Right hindlimb (tissue), 1 donor: Measurements from ENCODE around the gene FKBP4.

Source experiments
- DNase-seq: peaks from one replicate; pipeline ENCODE4 v3.0.0-alpha.2; 2018

FKBP4 gene

DNA sequence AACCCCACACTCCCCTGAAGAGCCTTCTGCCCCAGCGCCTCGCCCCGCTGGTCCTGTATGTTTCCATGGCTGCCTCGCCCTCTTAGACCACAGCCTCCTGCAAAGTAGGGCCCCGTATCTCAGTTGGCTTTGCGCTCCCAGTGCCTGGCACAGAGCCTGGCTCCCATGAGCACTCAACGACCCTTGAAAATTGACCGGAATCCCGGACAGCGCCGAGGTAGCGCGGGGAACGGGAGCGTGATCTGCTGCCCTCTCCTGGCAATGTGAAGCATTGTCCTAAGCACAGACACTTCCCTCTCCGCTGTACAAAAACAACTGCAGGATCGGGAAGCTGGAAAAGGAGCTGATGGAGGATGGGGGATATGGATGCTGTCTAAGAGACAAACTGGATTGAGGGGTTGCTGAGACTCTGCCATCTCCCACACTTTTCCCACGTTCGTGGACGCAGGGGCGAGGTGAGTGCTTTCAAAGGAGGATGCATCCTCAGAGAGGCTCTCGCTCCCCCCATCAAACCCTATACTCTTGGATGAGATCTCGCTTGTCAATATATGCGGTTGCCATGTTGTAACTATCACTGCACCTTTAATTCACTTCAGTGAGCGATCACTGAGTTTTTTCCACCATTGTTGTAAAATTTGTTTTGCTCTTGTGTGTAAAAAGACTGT, 10.7 kb upstream of the FKBP4 start:
- DNase-seq: peak; percentile 71

DNA sequence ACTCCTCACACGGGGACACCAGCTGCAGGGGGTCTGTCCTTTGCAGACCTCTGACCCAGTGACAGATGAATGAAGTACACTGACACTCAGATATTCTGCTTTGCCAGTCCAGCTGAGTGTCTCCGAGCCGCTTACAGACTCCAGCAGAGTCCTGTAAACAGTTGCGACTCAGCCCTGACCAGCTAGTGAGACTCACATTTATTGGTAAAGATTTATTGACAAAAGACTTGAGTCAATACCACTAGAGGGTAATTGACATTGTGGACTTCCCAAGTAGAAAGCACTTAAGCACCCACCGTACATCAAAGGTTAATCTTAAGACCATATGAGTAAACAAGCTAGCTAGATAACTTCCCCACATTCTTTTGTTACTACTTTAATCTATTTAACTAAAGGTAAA, 9.8 kb upstream of the FKBP4 start:
- DNase-seq: no peak

DNA sequence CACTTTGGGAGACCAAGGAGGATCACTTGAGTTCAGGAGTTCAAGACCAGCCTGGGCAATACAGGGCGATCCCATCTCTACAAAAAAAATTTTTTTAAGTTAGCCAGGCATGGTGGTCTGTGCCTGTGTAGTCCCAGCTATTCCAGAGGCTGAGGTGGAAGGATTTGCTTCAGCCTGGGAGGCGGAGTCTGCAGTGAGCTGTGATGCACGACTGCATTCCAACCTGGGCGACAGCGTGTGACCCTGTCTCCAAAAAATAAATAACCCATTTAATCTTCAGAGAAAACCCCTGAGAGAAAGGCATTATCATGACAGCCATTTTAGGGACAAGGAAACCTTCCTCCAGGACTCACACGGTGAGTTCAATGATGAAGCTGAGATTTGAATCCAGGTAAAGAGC, 3.7 kb upstream of the FKBP4 start:
- DNase-seq: no peak

DNA sequence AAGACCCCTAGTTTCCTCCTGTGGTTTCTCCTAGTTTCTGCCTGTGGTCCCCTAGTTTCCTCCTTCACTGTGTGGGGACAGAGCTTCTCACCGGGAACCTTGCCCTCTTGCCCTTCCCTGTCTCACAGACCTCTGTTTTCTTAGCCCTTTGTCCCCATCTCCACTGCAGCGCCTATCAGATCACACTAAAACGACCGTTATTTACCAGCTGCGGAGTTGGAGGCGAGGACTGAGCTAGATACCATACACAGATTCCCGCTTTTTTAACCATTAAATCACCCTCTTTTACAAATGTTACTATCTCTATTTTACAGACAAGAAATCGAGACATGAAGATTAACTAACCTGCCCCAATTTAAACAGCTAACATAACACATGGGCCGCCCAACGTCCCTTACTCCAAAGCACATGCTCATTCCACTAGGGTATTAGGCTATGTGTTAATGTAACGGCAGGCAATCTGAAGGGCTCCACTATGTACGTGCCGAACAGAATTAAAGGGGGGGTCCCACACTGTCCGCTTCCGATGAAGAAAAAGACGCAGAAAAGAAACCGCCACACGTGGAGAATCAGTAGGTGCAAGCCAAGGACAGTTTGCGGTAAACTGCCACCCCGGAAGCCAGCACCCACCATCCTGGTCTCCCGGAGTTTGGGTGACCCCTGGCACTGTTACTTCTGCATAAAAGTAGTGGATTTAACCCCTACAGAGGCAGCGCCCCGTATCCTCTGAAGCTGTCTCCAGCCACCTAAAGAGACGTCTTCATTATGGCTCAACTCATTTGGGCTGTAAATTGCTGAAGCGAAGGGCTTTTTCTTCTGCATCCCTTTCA, 1.9 kb upstream of the FKBP4 start:
- DNase-seq: peak; percentile 7

DNA sequence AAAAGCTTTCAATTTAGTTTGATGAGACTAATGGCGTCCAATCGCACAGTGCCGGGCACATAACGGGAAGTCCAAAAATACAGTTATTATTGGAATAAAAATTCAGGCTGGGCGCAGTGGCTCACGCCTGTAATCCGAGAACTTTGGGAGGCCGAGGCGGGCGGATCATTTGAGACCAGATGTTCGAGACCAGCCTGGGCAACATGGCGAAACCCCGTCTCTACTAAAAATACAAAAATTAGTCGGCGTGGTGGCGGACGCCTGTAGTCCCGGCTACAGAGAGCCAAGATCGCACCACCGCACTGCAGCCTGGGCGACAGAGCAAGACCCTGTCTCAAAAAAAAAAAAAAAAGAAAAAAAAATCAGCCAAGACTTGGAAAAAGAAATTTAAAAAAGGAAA, 1.2 kb upstream of the FKBP4 start:
- peak; percentile 6 for DNase-seq

DNA sequence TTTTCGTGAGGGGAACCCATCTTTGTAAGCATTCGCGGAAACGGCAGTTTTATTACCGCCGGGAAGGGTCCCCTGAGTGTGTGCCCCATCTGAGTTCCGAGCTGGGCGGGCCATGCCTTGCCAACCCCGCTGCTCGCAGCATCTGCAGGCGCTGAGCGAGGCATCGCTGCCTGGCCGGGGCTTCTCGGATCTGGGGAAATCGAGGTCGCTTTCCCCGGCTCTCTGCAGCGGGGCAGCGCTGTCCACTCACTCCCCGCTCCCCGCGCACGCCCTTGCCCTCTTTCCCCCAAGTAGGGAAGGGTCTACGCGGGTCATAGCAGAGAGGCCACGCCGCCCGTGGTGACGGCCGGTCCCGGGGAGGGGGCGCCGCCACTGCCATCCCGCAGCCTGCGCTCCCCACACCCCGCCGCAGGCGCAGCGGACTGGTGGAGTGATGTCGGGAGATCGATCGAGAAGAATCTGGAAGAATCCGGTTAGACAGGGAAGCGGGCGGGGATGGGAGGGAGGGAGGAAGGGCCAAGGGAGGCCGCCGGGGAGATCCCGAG, 507 bp upstream of the FKBP4 start:
- no peak for DNase-seq

DNA sequence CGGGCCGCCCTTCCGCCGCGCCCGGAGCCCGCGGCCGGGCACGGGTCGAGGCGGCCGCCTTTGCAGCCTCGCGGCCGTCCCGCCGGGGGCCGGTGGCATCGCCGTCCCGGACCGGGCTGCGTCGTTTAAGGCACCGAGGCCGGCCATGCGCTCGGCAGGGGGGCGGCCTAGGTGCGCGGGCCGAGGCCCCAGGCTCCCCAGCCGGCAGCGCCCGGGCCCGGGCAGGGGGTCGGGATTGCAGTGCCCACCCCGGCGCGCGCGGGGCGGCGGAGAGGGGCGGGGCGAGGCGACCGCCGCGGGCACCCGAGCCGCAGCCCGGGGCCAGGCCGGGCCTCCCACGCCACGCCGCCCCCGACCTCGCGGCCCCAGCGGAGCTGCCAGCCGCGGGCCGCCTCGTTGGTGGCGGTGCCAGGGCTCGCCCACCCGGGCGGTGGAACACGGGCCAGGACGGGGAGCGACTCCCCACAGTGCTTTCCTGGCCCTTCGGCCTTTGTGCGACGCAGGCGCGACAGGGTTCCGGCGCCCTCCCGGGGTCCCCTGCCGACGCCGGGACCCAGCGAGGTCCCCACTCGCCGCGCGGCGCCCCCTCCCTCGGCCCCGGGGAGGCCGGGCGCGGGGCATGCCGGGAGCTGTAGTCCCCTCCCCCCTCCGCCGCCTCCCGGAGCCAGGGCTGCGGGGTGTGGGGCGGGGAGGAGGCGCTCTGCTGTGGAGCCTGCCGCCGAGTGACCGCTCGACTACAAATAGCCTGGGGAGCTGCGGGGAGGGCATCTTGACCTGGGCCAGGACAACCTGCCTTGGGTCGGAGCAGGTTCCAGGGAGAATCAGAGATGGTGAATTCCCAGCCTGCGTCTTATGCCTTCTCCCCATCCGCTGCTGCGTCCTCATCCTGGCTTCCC, 769 bp downstream of the FKBP4 start:
- DNase-seq: peak; percentile 83

DNA sequence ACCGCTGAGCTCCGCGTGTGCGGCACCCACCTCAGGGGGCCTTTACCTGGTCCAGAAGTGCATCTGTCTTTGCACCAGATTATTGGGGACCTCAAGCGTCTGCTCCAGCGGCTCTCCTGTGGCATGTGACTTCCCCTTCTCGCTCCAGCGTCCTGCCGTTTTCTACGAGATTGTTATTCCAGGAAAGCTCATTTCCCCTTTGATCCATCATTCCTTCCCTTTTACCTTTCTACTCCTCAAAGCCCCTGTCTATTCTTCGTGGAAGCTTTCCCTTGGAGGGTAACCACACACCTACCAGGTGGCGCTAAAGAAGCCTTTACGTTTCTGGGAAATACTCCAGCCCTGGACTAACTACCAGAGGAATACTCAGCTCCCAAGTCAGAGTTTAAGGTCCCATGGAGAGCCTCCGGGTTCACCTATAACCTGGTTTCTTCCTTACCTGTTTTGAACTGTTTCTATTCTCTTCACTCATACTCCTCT, 1.5 kb downstream of the FKBP4 start:
- DNase-seq: no peak

DNA sequence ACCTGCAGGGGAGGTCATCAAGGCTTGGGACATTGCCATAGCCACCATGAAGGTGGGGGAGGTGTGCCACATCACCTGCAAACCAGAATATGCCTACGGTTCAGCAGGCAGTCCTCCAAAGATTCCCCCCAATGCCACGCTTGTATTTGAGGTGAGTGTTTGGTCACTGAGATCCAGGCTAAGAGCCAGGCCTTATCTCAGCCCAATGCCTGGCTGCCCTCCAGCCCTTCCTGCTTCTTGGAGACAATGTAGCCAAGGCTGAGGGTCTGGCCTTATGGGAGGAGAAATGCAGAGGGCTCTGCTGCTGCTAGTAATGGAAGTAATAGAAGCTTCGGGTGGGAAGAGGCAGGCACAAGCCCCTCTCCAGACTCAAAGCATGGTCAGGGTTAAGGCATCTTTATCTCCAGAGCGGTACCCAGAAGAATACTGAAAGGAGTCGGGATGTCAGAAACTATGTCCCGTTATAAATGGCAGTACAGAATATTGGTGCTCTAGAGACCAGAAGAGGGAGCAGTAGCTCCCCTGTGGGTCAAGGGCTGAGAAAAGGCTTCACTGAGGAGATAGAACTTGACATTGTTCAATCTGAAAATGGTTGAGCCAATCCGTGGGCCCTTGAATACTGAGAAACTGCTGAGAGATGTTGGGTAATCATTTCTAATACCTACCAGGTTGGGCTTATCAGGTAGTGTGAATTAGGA, 3.1 kb downstream of the FKBP4 start:
- DNase-seq: peak; percentile 12

DNA sequence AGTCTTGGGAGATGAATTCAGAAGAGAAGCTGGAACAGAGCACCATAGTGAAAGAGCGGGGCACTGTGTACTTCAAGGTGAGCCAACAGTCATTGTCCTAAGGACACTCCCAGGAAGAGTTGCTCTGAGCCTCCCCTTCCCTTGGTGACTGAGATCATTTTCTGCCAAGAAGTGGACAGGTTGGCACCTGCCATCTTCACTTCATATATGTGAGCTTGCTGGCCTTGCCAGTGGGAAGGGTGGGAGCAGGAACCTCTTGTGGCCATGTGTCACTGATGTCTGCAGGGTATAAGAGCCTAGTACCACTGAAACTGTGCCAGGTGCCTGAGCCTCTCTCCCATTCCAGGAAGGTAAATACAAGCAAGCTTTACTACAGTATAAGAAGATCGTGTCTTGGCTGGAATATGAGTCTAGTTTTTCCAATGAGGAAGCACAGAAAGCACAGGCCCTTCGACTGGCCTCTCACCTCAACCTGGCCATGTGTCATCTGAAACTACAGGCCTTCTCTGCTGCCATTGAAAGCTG, 5.3 kb downstream of the FKBP4 start:
- no peak for DNase-seq

DNA sequence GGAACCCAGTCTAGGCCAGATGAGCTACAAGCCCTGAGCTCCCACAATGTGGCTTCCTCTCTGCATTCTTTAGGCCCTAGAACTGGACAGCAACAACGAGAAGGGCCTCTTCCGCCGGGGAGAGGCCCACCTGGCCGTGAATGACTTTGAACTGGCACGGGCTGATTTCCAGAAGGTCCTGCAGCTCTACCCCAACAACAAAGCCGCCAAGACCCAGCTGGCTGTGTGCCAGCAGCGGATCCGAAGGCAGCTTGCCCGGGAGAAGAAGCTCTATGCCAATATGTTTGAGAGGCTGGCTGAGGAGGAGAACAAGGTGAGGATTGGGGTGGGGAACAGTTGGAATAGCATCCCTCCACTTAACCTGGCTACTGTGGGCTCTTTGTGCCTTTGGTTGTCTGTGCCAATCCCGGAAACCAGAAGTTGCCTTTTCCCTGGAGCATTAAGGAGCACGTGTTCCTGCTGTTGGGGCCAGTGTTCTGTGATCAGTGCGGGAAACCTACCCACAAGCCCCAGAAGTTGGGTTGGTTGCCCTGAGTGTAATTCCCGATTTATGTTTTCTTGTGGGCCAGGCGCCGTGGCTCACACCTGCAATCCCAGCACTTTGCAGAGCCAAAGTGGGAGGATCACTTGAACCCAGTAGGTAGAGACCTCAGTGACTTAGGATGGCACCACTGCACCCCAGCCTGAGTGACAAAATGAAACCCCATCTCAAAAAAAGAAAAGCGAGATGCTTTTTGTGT, 6.4 kb downstream of the FKBP4 start:
- DNase-seq: peak; percentile 10

DNA sequence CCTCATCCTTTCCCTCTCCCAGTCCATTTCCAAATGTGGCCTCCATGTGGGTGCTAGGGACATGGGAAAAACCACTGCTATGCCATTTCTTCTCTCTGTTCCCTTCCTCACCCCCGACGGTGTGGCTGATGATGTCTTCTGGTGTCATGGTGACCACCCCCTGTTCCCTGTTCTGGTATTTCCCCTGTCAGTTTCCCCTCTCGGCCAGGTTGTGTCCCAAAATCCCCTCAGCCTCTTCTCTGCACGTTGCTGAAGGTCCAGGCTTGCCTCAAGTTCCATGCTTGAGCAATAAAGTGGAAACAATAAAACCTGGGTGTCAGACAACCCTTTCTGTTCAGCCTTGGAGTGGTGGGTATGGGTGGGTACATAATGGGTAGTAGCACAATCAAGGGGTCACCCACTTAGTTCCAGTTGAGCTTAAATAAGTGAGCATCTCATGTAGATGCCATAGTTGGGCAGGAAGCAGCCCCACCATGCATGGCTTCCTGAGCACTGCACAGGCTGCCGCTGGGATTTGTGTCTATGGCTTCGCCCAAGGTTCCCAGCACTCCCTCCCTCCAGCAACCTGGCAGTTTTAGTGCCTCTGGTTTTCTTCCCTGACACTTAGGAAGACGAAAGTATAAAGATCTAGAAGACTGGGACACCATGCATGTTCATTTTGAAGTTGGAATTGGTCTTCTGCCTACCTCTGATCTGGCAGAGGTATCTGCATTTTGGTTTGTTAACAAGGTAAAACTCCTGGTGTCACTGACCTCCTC, 9.0 kb downstream of the FKBP4 start:
- peak; percentile 13 for DNase-seq

DNA sequence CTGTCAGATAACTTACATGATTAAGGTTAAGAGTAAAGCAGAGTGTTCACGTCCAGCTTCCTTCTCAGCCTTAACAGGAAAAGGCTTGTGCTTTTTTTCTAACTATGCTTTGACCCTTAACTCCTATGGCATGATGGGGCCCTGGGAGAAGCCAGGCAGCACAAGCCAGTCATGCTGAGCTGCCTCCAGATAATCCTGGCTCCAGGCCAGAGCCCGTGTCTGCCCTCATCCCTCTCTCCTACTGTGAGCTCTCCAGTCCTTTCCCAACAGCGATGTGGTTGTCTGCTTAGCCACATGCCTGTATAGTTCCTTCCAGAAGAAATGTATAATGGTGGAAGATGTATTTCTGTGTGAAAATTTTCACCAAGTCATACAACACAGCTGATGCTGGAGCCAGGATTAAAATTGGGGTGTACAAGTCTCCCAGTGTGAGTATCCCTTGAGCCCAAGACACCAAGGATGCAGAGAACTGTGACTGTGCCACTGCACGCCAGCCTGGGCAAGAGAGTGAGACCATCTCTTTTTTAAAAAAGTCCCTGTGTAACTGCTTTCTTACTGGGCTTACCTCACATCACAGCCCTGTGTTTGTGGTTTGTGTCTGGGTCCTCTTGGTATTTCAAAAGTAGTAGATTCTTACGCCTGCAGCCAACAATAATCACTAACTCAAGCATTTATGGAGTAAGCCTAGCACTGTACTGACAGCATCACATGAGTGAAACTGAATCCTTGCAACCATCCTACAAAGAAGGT, 9.8 kb downstream of the FKBP4 start:
- DNase-seq: no peak

DNA sequence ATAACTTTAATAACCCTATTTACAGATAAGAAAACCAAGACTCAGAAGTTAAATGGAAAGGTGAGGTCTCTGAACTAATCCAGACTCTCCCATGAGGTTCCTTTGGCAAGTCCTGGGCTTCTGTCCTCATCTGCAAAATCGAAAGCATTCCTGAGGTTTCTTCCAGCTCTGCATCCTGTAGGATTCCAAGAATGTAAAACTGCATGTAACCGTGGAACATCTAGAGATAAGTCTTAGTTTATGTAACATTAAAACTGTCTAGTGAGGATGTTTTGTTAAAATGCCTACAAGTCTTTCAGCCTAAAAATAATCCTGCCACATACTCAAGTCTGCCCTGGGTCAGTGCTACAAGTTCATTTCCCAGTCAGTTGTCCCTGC, 10.4 kb downstream of the FKBP4 start:
- no peak for DNase-seq

DNA sequence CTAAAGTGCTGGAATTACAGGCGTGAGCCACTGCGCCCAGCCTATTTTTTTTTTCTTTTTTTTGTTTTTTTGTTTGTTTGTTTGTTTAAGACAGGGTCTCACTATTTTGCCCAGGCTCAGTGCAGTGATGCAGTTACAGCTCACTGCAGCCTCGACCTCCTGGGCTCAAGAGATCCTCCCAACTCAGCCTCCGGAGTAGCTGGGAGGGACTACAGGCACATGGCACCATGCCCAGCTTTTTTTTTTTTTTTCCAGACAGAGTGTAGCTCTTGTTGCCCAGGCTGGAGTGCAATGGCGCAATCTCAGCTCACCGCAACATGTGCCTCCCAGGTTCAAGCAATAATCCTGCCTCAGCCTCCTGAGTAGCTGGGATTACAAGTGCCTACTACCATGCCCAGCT, 11.9 kb downstream of the FKBP4 start:
- DNase-seq: no peak

DNA sequence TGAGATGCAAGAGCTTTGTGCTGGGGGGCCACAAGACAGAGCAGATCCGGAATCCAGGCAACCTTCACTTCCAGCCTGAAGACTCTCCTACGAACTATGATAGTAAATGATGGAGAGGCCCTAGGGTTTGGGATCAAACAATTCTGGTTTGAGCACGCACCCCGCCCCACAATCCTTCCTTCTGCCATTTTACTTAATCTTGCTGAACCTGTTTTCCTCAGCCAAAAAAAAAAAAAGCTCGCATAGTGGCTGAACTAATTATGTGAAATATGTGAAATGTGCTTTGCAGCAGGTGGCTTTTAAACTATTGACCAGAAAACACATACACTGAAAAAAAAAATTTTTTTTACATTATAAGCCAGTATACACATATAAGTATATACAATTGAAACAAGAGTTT, 17.0 kb downstream of the FKBP4 start:
- DNase-seq: no peak

DNA sequence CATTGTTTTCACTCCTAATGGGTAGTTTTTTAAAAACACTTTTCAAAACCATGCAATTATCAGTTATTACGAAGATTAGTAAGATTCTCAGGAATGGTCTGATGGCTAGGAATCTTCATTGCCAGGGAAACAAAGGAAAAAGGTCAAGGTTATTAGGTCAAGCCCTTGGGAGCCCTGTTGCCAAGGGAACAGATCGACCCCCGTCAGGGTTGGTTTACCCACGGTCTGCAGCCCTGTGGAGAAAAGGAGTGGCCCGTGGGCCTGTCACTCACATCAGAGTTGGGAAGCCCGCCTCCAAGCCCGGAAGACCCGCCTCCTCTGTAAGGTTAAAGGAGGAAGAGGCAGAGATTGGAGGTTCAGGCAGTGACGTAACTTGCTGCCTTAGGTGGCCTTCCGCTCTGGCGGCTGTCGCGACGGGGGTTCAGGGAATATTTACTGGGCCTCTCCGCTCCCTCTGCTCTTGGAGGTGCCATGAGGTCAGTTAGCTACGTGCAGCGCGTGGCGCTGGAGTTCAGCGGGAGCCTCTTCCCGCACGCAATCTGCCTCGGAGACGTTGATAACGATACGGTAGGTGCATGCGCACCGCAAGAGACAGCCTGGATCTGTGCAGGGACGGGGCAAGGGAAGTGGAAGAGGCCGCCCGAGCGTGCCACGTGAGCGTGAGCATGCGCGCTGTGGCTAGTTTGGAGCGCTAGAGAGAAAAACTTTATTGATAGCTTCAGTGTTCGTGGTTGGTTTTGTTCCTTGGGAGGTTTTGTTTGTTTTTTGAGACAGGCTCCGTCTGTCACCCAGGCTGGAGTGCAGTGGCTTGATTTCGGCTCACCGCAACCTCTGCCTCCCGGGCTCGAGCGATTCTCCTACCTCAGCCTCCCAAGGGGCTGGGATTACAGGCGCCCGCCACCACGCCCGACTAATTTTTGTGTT, 17.8 kb downstream of the FKBP4 start, which contains the start of gene ITFG2:
ITFG2 (plus strand) TSS at position 379 of the 924 bp plus-strand sequence; CDS start at position 472, 93 bp downstream.
- peak; percentile 99 for DNase-seq
